Measurements from ENCODE around the gene NEURL3. TPM values are rescaled to one million over a fixed set of nuclear protein-coding genes. Genes with fewer than 3 reads are reported as not detected.

NEURL3 gene
- total RNA-seq, 4 donors from 2014 or later: 0.32 to 7.9 (median 7.0) TPM; not detected in 1

GRCh38 chr2:96537066-96537733, 32.0 kb upstream of the NEURL3 start:
- DNase-seq: peak; percentile 86
- WGBS, 2 donors (ENCODE audit: low coverage in 1 of 2): 0% methylated on average over 1 to 50 of the region's 61 CpGs
- intact Hi-C loops (cut with DNase I; ENCODE audit: low total_unique reads) (no loop called here), in situ Hi-C loops (cut with MboI; ENCODE audit: low pct_ligation_motif_present in 1 of 4, low pct_unique_long_range_greater_than_20kb in 1 of 4, low sequenced_read_pairs in 3 of 4) (no loop called here)
- Histone ChIP-seq H3K27me3 (no peaks in the 10 kb centered on the region), H3K27ac (peak overlapping the region; percentile 97 to 99 (median 99)), H3K4me3 (peak overlapping the region; percentile 83 to 99 (median 98)), H3K4me1 (peaks cover 30 to 81% (median 68%) of the 10 kb centered on the region in 4 donors), H3K9me3 (no peaks in the 10 kb centered on the region), H3K36me3 (no peaks in the 10 kb centered on the region)
- peak; percentile 10 to 65 (median 30) for TF ChIP-seq POLR2AphosphoS5 (IDR thresholded peaks at IDR 0.05)
- no peak for TF ChIP-seq POLR2A (IDR thresholded peaks at IDR 0.05)

- peaks cover 33 to 85% (median 70%) of the 10 kb centered on the region in 4 donors for H3K4me1 ChIP-seq
- no peaks in the 10 kb centered on the region for H3K27me3 ChIP-seq
- H3K4me3 ChIP-seq: peak within 1 kb of the TSS; percentile 83 to 99 (median 98)
- DNase-seq: peak; percentile 96
- H3K36me3 ChIP-seq: no peaks in the 10 kb centered on the region
- H3K9me3 ChIP-seq: no peaks in the 10 kb centered on the region
- intact Hi-C loops (cut with DNase I; ENCODE audit: low total_unique reads): no loop called here
- TF ChIP-seq CTCF (IDR thresholded peaks at IDR 0.05) (peak; percentile 50 to 80 (median 53)), POLR2A (IDR thresholded peaks at IDR 0.05) (peak; percentile 80), POLR2AphosphoS5 (IDR thresholded peaks at IDR 0.05) (peak; percentile 95 to 98 (median 97)), EP300 (IDR thresholded peaks at IDR 0.05; ENCODE audit: low read depth) (no peak)
- H3K27ac ChIP-seq: peak within 1 kb of the TSS; percentile 97 to 99 (median 99)
- 0 to 1% methylated on average over 13 to 29 of the region's 69 CpGs for WGBS, 2 donors (ENCODE audit: low coverage in 1 of 2)
- in situ Hi-C loops (cut with MboI; ENCODE audit: low pct_ligation_motif_present in 1 of 4, low pct_unique_long_range_greater_than_20kb in 1 of 4, low sequenced_read_pairs in 3 of 4): no loop called here
Observed at GRCh38 chr2:96536445-96537065, 31.4 kb upstream of the NEURL3 start, which contains the start of gene ARID5A. ARID5A (plus strand) TSS chr2:96536752; CDS start chr2:96536827, 75 bp downstream.

- intact Hi-C loops (cut with DNase I; ENCODE audit: low total_unique reads) (no loop called here), in situ Hi-C loops (cut with MboI; ENCODE audit: low pct_ligation_motif_present in 1 of 4, low pct_unique_long_range_greater_than_20kb in 1 of 4, low sequenced_read_pairs in 3 of 4) (no loop called here)
- Histone ChIP-seq H3K4me1 (peaks cover 37 to 85% (median 76%) of the 10 kb centered on the region in 4 donors), H3K4me3 (no peak overlapping the region), H3K27me3 (no peaks in the 10 kb centered on the region), H3K36me3 (no peaks in the 10 kb centered on the region), H3K27ac (peak overlapping the region in 2 of 4 donors; percentile 86 to 87), H3K9me3 (no peaks in the 10 kb centered on the region)
- WGBS, 2 donors (ENCODE audit: low coverage in 1 of 2): 80 to 86% methylated on average over 1 to 4 of the region's 4 CpGs
- no peak for DNase-seq
- TF ChIP-seq EP300 (IDR thresholded peaks at IDR 0.05; ENCODE audit: low read depth) (no peak), POLR2A (IDR thresholded peaks at IDR 0.05) (no peak), CTCF (IDR thresholded peaks at IDR 0.05) (no peak), POLR2AphosphoS5 (IDR thresholded peaks at IDR 0.05) (no peak)
Observed at GRCh38 chr2:96535331-96535730, 30.2 kb upstream of the NEURL3 start.

- Histone ChIP-seq H3K27me3 (no peaks in the 10 kb centered on the region), H3K36me3 (no peaks in the 10 kb centered on the region), H3K4me3 (no peak overlapping the region), H3K27ac (peak overlapping the region; percentile 83 to 89 (median 86)), H3K9me3 (no peaks in the 10 kb centered on the region), H3K4me1 (peaks cover 37 to 79% (median 71%) of the 10 kb centered on the region in 4 donors)
- 0 to 41% methylated on average over 1 to 5 of the region's 5 CpGs for WGBS, 2 donors (ENCODE audit: low coverage in 1 of 2)
- no peak for DNase-seq
- in situ Hi-C loops (cut with MboI; ENCODE audit: low pct_ligation_motif_present in 1 of 4, low pct_unique_long_range_greater_than_20kb in 1 of 4, low sequenced_read_pairs in 3 of 4): no loop called here
- intact Hi-C loops (cut with DNase I; ENCODE audit: low total_unique reads): no loop called here
- no peak for TF ChIP-seq CTCF (IDR thresholded peaks at IDR 0.05)
- no peak for TF ChIP-seq POLR2A (IDR thresholded peaks at IDR 0.05)
- TF ChIP-seq POLR2AphosphoS5 (IDR thresholded peaks at IDR 0.05): no peak
- no peak for TF ChIP-seq EP300 (IDR thresholded peaks at IDR 0.05; ENCODE audit: low read depth)
Observed at GRCh38 chr2:96534701-96535181, 29.6 kb upstream of the NEURL3 start.
